Endothelial cell of umbilical vein (primary cell): ENCODE results near the gene ABLIM2. TPM values are rescaled to one million over a fixed set of nuclear protein-coding genes. Genes with fewer than 3 reads are reported as not detected.

ENCODE experiments used
- BruUV-seq: library from RNA; stranded (reverse); fragments of 400-500 nt; replicated peaks from 2 replicates; lab custom pipeline; 2021; lab: Mats Ljungman, UMichigan
- CTCF ChIA-PET: fragments of 300-600, 350-600 bp; sonication (Branson Sonifier 250); formaldehyde crosslinking; loops from one replicate; lab custom pipeline; 2021; ENCODE audit warnings: antibody characterized with exemption, inconsistent platforms; lab: Charles Lee
- POLR2A ChIA-PET: fragments of 300-600, 350-600 bp; sonication (Branson Sonifier 250); formaldehyde crosslinking; loops from one replicate; lab custom pipeline; 2021; ENCODE audit warnings: antibody characterized with exemption, inconsistent platforms; lab: Charles Lee
- DNase-seq: peaks from one replicate; pipeline ENCODE4 v3.0.0-alpha.2; 2011; ENCODE audit warnings: low read depth, low spot score
- FAIRE-seq: peaks from 2 replicates; lab custom pipeline; 2011; peaks lifted over from hg19 to GRCh38; lab: Jason Lieb, UNC
- H2AFZ ChIP-seq: 2 replicates; pipeline ENCODE4 v1.6.0; 2012; ENCODE audit warnings: low read depth, low read length, control low read depth, inconsistent platforms
- H3K27ac ChIP-seq: 2 replicates; pipeline ENCODE4 v1.5.1; 2011; ENCODE audit warnings: low read depth, mild to moderate bottlenecking, control low read depth, low read length, moderate library complexity; ENCODE audit not compliant: insufficient read depth
- H3K27me3 ChIP-seq, 2 experiments: 2 replicates each; pipeline versions ENCODE4 v1.6.0 to v1.6.1; 2011; ENCODE audit warnings: low read length in 2 of 2, mixed read lengths in 1 of 2; ENCODE audit not compliant: control insufficient read depth in 2 of 2, insufficient read depth in 2 of 2
- H3K36me3 ChIP-seq, 2 experiments: 2 replicates in 1 of 2; 3 replicates in 1 of 2; pipeline ENCODE4 v1.5.1; 2011; ENCODE audit warnings: low read length in 2 of 2, mild to moderate bottlenecking in 1 of 2, moderate library complexity in 1 of 2; ENCODE audit not compliant: control insufficient read depth in 2 of 2, insufficient read depth in 2 of 2; ENCODE audit errors: extremely low read depth in 1 of 2
- H3K4me1 ChIP-seq: 3 replicates; pipeline ENCODE4 v1.5.1; 2011; ENCODE audit warnings: mild to moderate bottlenecking, low read length; ENCODE audit not compliant: control insufficient read depth, insufficient read depth; ENCODE audit errors: extremely low read depth
- H3K4me2 ChIP-seq: 2 replicates; pipeline ENCODE4 v1.6.1; 2011; ENCODE audit warnings: low read length, control low read depth, mixed read lengths; ENCODE audit not compliant: insufficient read depth
- H3K4me3 ChIP-seq, 3 experiments: fragments of 200-600 bp in 1 of 3; sonication (generic), shearing (Covaris generic) in 1 of 3; replicated peaks in 1 of 3; 2 replicates each; pipeline ENCODE4 v1.5.1; 2011 to 2016; ENCODE audit warnings: control low read depth in 3 of 3, low read length in 3 of 3, mild to moderate bottlenecking in 2 of 3, inconsistent platforms in 1 of 3, low read depth in 1 of 3, moderate library complexity in 1 of 3; ENCODE audit not compliant: insufficient read depth in 1 of 3
- H3K79me2 ChIP-seq: 2 replicates; pipeline ENCODE4 v1.6.0; 2012; ENCODE audit warnings: low read length, inconsistent platforms; ENCODE audit not compliant: control insufficient read depth, insufficient read depth
- H3K9ac ChIP-seq: replicated peaks from 2 replicates; pipeline ENCODE3; 2011; ENCODE audit warnings: low read length, control low read depth; ENCODE audit not compliant: insufficient read depth; ENCODE audit errors: extremely low read depth
- H3K9me1 ChIP-seq: replicated peaks from 3 replicates; pipeline ENCODE4 v1.6.0; 2011; ENCODE audit warnings: mild to moderate bottlenecking, low read length; ENCODE audit not compliant: control insufficient read depth, insufficient read depth; ENCODE audit errors: extremely low read depth
- H3K9me3 ChIP-seq: replicated peaks from 2 replicates; pipeline ENCODE4 v1.5.1; 2012; ENCODE audit warnings: low read length, inconsistent platforms; ENCODE audit not compliant: control insufficient read depth, insufficient read depth
- H4K20me1 ChIP-seq: replicated peaks from 2 replicates; pipeline ENCODE3; 2011; ENCODE audit warnings: mild to moderate bottlenecking, low read length; ENCODE audit not compliant: control insufficient read depth, insufficient read depth; ENCODE audit errors: extremely low read depth
- EZH2 ChIP-seq: IDR thresholded peaks from 2 replicates; pipeline ENCODE4 v1.6.1; 2012; ENCODE audit warnings: borderline replicate concordance, low read depth, mild to moderate bottlenecking, moderate library complexity, low read length, inconsistent platforms; ENCODE audit not compliant: severe bottlenecking
- FOS ChIP-seq: IDR thresholded peaks from 2 replicates; pipeline ENCODE4 v1.6.1; 2011; ENCODE audit warnings: mild to moderate bottlenecking, low read length, moderate library complexity, borderline replicate concordance; ENCODE audit not compliant: insufficient read depth
- GATA2 ChIP-seq: IDR thresholded peaks from 2 replicates; pipeline ENCODE4 v1.7.0; 2011; ENCODE audit warnings: low read depth, mild to moderate bottlenecking, moderate library complexity, mixed read lengths, low read length; ENCODE audit not compliant: insufficient read length, insufficient read depth
- JUN ChIP-seq: IDR thresholded peaks from 2 replicates; pipeline ENCODE4 v1.6.1; 2011; ENCODE audit warnings: borderline replicate concordance, low read depth; ENCODE audit not compliant: insufficient read length, insufficient read depth
- MYC ChIP-seq: IDR thresholded peaks from one replicate; pipeline ENCODE4 v1.6.1; 2011; ENCODE audit warnings: mild to moderate bottlenecking, low read depth, low read length
- POLR2A ChIP-seq: IDR thresholded peaks from 2 replicates; pipeline ENCODE4 v1.6.1; 2012; ENCODE audit warnings: low read depth, mild to moderate bottlenecking, control low read depth, low read length
- POLR2AphosphoS5 ChIP-seq: IDR thresholded peaks from 2 replicates; pipeline ENCODE4 v1.6.1; 2012; ENCODE audit warnings: low read depth, mild to moderate bottlenecking, control low read depth, low read length, moderate library complexity; ENCODE audit not compliant: insufficient read depth
- dilution Hi-C: fragments of 300-500 bp; cut with MboI; formaldehyde crosslinking; loops from one replicate; pipeline ENCODE4 v1.15.0; 2019; ENCODE audit warnings: low sequenced_read_pairs; ENCODE audit not compliant: extremely low pct_ligation_motif_present
- intact Hi-C: fragments of 100-400 bp; cut with micrococcal nuclease; formaldehyde crosslinking; loops from one replicate; pipeline ENCODE4 v1.10.0; 2022
- polyA plus RNA-seq, 4 experiments: library from polyadenylated mRNA; depleted of rRNA in 3 of 4; stranded (reverse) in 3 of 4; unstranded in 1 of 4; fragments of >200 nt; gene quantifications; 2 replicates each; pipeline versions ENCODE4 v1.2.1 to v1.2.3, GENCODE V29; 2011 to 2012; ENCODE audit warnings: missing spikeins in 1 of 4
- total RNA-seq: library from RNA; stranded (reverse); gene quantifications from 2 replicates; pipeline ENCODE4 v1.2.3, GENCODE V29; 2021
- TF ChIP-seq, protein P1 (sequence below), 2 donors: IDR thresholded peaks; 1 replicate in 1 of 2; 2 replicates in 1 of 2; pipeline ENCODE4 v1.5.1; 2011; ENCODE audit warnings: low read length in 2 of 2, mild to moderate bottlenecking in 2 of 2, moderate library complexity in 2 of 2, control low read depth in 1 of 2, inconsistent platforms in 1 of 2, low read depth in 1 of 2; ENCODE audit not compliant: insufficient read depth in 1 of 2; ENCODE audit errors: extremely low read depth in 1 of 2
- TF ChIP-seq, protein P2 (sequence below): IDR thresholded peaks from 2 replicates; pipeline ENCODE4 v1.6.1; 2011; ENCODE audit not compliant: insufficient read depth, insufficient read length

The ABLIM2 gene
- total and polyA plus RNA-seq, 2 donors (not counting 3 experiments of a cell fraction or from before 2014, with no cell fraction given), result 0.28 to 0.66 TPM

DNA sequence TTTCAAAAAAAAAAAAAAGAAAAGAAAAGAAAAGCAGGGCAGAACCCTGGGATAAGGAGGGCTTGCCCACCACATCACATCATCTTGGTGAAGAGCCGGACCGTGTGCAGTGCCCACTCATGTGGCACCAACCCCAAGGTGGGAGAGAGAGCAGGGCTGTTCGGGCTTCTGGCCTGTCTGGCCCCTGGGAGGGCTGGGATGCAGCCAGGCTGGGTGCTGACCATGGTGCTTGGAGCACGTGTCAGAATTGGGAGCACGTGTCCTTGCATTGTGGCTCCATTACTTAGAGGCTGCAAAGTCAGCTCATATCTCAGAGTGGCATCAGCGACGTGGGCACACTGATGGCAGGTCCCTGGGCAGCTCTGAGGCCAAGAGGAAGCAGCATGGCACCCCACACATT, 118.0 kb downstream of the ABLIM2 start:
- H3K9me3 ChIP-seq, result no peaks in the 10 kb centered on the region
- FAIRE-seq (no peak), DNase-seq (no peak)
- H3K9ac ChIP-seq, result no peak overlapping the region
- H2AFZ ChIP-seq, result no peak overlapping the region
- dilution Hi-C loops (no loop called here), intact Hi-C loops (no loop called here)
- no peak overlapping the region for H3K4me3 ChIP-seq
- TF ChIP-seq JUN (no peak), POLR2AphosphoS5 (no peak), GATA2 (no peak), POLR2A (no peak), FOS (no peak), EZH2 (no peak), MYC (no peak)
- TF ChIP-seq, protein P1, sequence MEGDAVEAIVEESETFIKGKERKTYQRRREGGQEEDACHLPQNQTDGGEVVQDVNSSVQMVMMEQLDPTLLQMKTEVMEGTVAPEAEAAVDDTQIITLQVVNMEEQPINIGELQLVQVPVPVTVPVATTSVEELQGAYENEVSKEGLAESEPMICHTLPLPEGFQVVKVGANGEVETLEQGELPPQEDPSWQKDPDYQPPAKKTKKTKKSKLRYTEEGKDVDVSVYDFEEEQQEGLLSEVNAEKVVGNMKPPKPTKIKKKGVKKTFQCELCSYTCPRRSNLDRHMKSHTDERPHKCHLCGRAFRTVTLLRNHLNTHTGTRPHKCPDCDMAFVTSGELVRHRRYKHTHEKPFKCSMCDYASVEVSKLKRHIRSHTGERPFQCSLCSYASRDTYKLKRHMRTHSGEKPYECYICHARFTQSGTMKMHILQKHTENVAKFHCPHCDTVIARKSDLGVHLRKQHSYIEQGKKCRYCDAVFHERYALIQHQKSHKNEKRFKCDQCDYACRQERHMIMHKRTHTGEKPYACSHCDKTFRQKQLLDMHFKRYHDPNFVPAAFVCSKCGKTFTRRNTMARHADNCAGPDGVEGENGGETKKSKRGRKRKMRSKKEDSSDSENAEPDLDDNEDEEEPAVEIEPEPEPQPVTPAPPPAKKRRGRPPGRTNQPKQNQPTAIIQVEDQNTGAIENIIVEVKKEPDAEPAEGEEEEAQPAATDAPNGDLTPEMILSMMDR (IDR thresholded peaks at IDR 0.05; ENCODE audit: extremely low read depth in 1 of 2, insufficient read depth in 1 of 2, low read depth in 1 of 2, low read length in 2 of 2), result no peak
- TF ChIP-seq, protein P2, sequence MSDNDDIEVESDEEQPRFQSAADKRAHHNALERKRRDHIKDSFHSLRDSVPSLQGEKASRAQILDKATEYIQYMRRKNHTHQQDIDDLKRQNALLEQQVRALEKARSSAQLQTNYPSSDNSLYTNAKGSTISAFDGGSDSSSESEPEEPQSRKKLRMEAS, result no peak
- peaks cover 0 to 11% of the 10 kb centered on the region in 2 experiments for H3K27me3 ChIP-seq
- H3K4me2 ChIP-seq, result no peak overlapping the region
- no peaks in the 10 kb centered on the region for H3K79me2 ChIP-seq
- POLR2A ChIA-PET, result no interaction called here
- H3K9me1 ChIP-seq, result no peaks in the 10 kb centered on the region
- no peaks in the 10 kb centered on the region for H3K36me3 ChIP-seq
- CTCF ChIA-PET, result interaction anchor here (1.1 kb wide), 1 partner anchor 11 kb away, joined by 3 read pairs; no protein-coding TSS in a partner anchor
- BruUV-seq, result no TSS peak
- no peaks in the 10 kb centered on the region for H3K4me1 ChIP-seq
- H4K20me1 ChIP-seq, result no peaks in the 10 kb centered on the region
- no peak overlapping the region for H3K27ac ChIP-seq
